HepG2 (cell line): Measurements from ENCODE around the gene TMEM9. TPM values are rescaled to one million over a fixed set of nuclear protein-coding genes. Genes with fewer than 3 reads are reported as not detected.

Experiments used
- ARID2 ChIP-seq: sonication (generic); formaldehyde crosslinking; IDR thresholded peaks from 2 replicates; pipeline ENCODE4 v1.8.1; 2022; ENCODE audit warnings: mild to moderate bottlenecking, missing genetic modification reagents, borderline replicate concordance
- DNMT3B ChIP-seq: conservative IDR thresholded peaks from 2 replicates; pipeline ENCODE4 v1.6.1; 2016; ENCODE audit warnings: missing biosample characterization, control low read depth
- GTF2F1 ChIP-seq: fragments of 150-350 bp; IDR thresholded peaks from 2 replicates; pipeline ENCODE4 v1.6.1; 2014; ENCODE audit warnings: low read length
- KDM5A ChIP-seq: fragments of 200-600 bp; sonication (generic); IDR thresholded peaks from 2 replicates; pipeline ENCODE4 v1.7.0; 2018; ENCODE audit warnings: antibody characterized with exemption, mild to moderate bottlenecking, low read length, borderline replicate concordance
- MYC ChIP-seq: sonication (generic); formaldehyde crosslinking; IDR thresholded peaks from 2 replicates; pipeline ENCODE4 v1.9.0; 2021; ENCODE audit warnings: missing genetic modification reagents, borderline replicate concordance
- NFE2 ChIP-seq: sonication (generic); formaldehyde crosslinking; IDR thresholded peaks from 2 replicates; pipeline ENCODE4 v1.4.0; 2020; ENCODE audit warnings: missing genetic modification reagents
- SMYD3 ChIP-seq: sonication (generic); formaldehyde crosslinking; IDR thresholded peaks from 2 replicates; pipeline ENCODE4 v1.8.1; 2023; ENCODE audit warnings: mild to moderate bottlenecking, missing genetic modification reagents
- STAG1 ChIP-seq: sonication (generic); formaldehyde crosslinking; IDR thresholded peaks from 2 replicates; pipeline ENCODE4 v1.4.0; 2020; ENCODE audit warnings: missing genetic modification reagents
- TEAD3 ChIP-seq: optimal IDR thresholded peaks from 2 replicates; pipeline ENCODE3; 2016; ENCODE audit warnings: borderline replicate concordance
- THAP11 ChIP-seq: IDR thresholded peaks from 2 replicates; pipeline ENCODE4 v1.6.1; 2016; ENCODE audit warnings: missing biosample characterization, missing genetic modification reagents
- THYN1 ChIP-seq: sonication (generic); formaldehyde crosslinking; IDR thresholded peaks from 2 replicates; pipeline ENCODE4 v1.8.1; 2023; ENCODE audit warnings: low read depth, mild to moderate bottlenecking, moderate library complexity, missing genetic modification reagents, borderline replicate concordance
- ZBTB3 ChIP-seq: sonication (generic); formaldehyde crosslinking; IDR thresholded peaks from 2 replicates; pipeline ENCODE4 v1.4.0; 2020; ENCODE audit warnings: low read depth, mild to moderate bottlenecking, moderate library complexity, missing genetic modification reagents, borderline replicate concordance
- ZNF256 ChIP-seq: sonication (generic); formaldehyde crosslinking; conservative IDR thresholded peaks from 2 replicates; pipeline ENCODE4 v1.4.0; 2020; ENCODE audit warnings: missing genetic modification reagents
- ZNF337 ChIP-seq: sonication (generic); formaldehyde crosslinking; IDR thresholded peaks from 2 replicates; pipeline ENCODE4 v1.5.1; 2020; ENCODE audit warnings: missing genetic modification reagents, low read depth, mild to moderate bottlenecking, borderline replicate concordance
- ZNF607 ChIP-seq: sonication (generic); formaldehyde crosslinking; IDR thresholded peaks from 2 replicates; pipeline ENCODE4 v1.5.1; 2020; ENCODE audit warnings: missing genetic modification reagents, mild to moderate bottlenecking, borderline replicate concordance
- ZNF615 ChIP-seq: sonication (generic); formaldehyde crosslinking; IDR thresholded peaks from 2 replicates; pipeline ENCODE4 v1.5.0; 2020; ENCODE audit warnings: mild to moderate bottlenecking, missing genetic modification reagents, borderline replicate concordance
- ZNF660 ChIP-seq: sonication (generic); formaldehyde crosslinking; IDR thresholded peaks from 2 replicates; pipeline ENCODE4 v1.5.1; 2020; ENCODE audit warnings: mild to moderate bottlenecking, low read depth, missing genetic modification reagents, borderline replicate concordance
- polyA plus RNA-seq, 8 experiments: library from polyadenylated mRNA; depleted of rRNA in 3 of 8; stranded (reverse) in 7 of 8; unstranded in 1 of 8; fragments of >200 nt; fragmentation: Illumina TruSeq in 4 of 8; extraction: Trizol in 4 of 8; gene quantifications; 2 replicates each; pipeline versions ENCODE4 v1.2.1 to v1.2.3, GENCODE V29; 2011 to 2016; ENCODE audit warnings: low read depth in 4 of 8, missing spikeins in 1 of 8, mixed read lengths in 1 of 8; ENCODE audit not compliant: insufficient read depth in 1 of 8
- total RNA-seq, 5 experiments: library from RNA; depleted of rRNA; stranded (reverse); fragments of >200 nt; fragmentation: Illumina TruSeq; extraction: Trizol; gene quantifications; 2 replicates each; pipeline ENCODE4 v1.2.3, GENCODE V29; 2016; ENCODE audit warnings: low read depth in 1 of 5
- TF ChIP-seq, protein P1 (sequence below): sonication (generic); formaldehyde crosslinking; IDR thresholded peaks from 2 replicates; pipeline ENCODE4 v1.5.1; 2020; ENCODE audit warnings: missing genetic modification reagents, mild to moderate bottlenecking, borderline replicate concordance
- TF ChIP-seq, protein P2 (sequence below), 2 experiments: sonication (generic) in 1 of 2; formaldehyde crosslinking in 1 of 2; IDR thresholded peaks; 2 replicates each; pipeline versions ENCODE4 v1.6.1 to v1.9.0; 2014 to 2022; ENCODE audit warnings: antibody characterized with exemption in 1 of 2, borderline replicate concordance in 1 of 2, inconsistent platforms in 1 of 2, low read depth in 1 of 2, missing genetic modification reagents in 1 of 2

Gene TMEM9
- total and polyA plus RNA-seq, 2 of the 13 experiments (the other 11 are each of a cell fraction or from before 2014, with no cell fraction given), result 60.9 to 102 TPM

DNA sequence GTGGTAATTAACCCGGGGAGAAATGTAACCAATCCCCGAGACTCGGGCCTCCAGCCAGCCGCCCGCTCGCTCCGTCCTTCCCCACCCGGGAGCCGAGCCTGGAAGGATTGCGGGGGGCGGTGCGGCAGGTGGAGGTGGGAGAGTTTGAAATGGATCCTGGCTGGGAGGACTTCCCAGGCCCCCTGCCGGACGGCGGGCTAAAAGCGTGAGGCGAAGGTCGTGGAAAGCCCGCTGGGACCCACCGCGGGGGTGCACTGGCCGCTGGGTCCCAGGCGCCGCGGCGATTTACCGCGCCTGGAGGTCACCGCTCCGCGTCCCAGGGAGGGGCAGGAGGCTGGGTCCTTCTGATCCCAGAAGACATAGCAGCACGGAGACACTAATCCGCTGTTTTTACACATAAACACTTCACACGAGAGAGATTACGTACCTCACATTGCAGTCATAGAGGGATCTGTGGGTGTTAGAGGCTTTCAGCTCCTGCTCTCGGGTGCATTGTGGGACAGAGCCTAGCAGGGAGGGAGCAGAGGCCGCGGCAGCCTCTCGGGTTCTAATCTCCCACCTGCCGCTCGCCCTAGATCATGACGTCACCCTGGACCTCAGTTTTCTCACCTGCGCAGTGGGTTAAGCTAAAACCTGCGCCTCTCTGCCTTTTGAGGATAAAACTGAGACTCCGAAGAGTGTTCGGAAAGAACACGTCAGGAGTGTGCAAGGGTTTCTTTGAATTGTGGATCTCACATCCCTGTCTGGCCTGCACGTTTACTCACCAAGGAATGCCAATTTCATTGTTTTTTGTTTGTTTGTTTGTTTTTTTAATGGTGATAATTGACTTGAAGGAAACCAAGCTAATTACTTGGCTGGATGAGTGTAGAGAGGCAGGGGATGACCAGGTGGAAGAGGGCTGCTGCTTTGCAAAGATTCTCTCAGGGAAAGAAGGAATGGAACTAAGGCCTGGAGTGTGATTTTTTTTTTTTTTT, 17.1 kb upstream of the TMEM9 start (continued):
- TF ChIP-seq, protein P1, sequence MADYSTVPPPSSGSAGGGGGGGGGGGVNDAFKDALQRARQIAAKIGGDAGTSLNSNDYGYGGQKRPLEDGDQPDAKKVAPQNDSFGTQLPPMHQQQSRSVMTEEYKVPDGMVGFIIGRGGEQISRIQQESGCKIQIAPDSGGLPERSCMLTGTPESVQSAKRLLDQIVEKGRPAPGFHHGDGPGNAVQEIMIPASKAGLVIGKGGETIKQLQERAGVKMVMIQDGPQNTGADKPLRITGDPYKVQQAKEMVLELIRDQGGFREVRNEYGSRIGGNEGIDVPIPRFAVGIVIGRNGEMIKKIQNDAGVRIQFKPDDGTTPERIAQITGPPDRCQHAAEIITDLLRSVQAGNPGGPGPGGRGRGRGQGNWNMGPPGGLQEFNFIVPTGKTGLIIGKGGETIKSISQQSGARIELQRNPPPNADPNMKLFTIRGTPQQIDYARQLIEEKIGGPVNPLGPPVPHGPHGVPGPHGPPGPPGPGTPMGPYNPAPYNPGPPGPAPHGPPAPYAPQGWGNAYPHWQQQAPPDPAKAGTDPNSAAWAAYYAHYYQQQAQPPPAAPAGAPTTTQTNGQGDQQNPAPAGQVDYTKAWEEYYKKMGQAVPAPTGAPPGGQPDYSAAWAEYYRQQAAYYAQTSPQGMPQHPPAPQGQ, result no peak
- no peak for TF ChIP-seq DNMT3B (CRISPR knock-in tag)
- no peak for TF ChIP-seq ZNF256 (CRISPR knock-in tag)
- TF ChIP-seq, protein P2, sequence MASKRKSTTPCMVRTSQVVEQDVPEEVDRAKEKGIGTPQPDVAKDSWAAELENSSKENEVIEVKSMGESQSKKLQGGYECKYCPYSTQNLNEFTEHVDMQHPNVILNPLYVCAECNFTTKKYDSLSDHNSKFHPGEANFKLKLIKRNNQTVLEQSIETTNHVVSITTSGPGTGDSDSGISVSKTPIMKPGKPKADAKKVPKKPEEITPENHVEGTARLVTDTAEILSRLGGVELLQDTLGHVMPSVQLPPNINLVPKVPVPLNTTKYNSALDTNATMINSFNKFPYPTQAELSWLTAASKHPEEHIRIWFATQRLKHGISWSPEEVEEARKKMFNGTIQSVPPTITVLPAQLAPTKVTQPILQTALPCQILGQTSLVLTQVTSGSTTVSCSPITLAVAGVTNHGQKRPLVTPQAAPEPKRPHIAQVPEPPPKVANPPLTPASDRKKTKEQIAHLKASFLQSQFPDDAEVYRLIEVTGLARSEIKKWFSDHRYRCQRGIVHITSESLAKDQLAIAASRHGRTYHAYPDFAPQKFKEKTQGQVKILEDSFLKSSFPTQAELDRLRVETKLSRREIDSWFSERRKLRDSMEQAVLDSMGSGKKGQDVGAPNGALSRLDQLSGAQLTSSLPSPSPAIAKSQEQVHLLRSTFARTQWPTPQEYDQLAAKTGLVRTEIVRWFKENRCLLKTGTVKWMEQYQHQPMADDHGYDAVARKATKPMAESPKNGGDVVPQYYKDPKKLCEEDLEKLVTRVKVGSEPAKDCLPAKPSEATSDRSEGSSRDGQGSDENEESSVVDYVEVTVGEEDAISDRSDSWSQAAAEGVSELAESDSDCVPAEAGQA (IDR thresholded peaks at IDR 0.05; ENCODE audit: low read depth), result no peak
- TF ChIP-seq, protein P2 (CRISPR knock-in tag; IDR thresholded peaks at IDR 0.05; ENCODE audit: borderline replicate concordance), result no peak
- TF ChIP-seq ZNF337 (CRISPR knock-in tag), result no peak
- no peak for TF ChIP-seq ZNF660 (CRISPR knock-in tag)
- no peak for TF ChIP-seq ZNF607 (CRISPR knock-in tag)
- no peak for TF ChIP-seq THAP11 (CRISPR knock-in tag)
- no peak; the same call in none of the 2 replicates for TF ChIP-seq STAG1 (CRISPR knock-in tag)
- no peak for TF ChIP-seq ZNF615 (CRISPR knock-in tag)
- no peak for TF ChIP-seq SMYD3
- no peak for TF ChIP-seq ARID2
- no peak for TF ChIP-seq ZBTB3 (CRISPR knock-in tag)
- no peak for TF ChIP-seq TEAD3 (CRISPR knock-in tag)
- TF ChIP-seq MYC (CRISPR knock-in tag), result peak; percentile 15; the same call in 1 of the 2 replicates
- TF ChIP-seq KDM5A, result no peak
- TF ChIP-seq THYN1, result no peak
- TF ChIP-seq GTF2F1, result no peak
- no peak for TF ChIP-seq NFE2 (CRISPR knock-in tag)
